Uterus (tissue), 4 donors: Measurements from ENCODE around the gene HOXB7. TPM values are rescaled to one million over a fixed set of nuclear protein-coding genes. Genes with fewer than 3 reads are reported as not detected.

Experiments used
- DNase-seq, 2 donors: peaks; one replicate each; pipeline ENCODE4 v3.0.0-alpha.2; 2019 to 2020
- H3K27ac ChIP-seq, 2 donors: fragments of 200-600 bp; sonication (generic); 1 replicate in 1 of 2; 2 replicates in 1 of 2; pipeline ENCODE4 v1.5.1; 2016 to 2018
- H3K27me3 ChIP-seq, 2 donors: fragments of 200-600 bp; sonication (generic); one replicate each; pipeline ENCODE4 v1.5.1; 2018 to 2019; ENCODE audit warnings: control low read depth in 1 of 2
- H3K36me3 ChIP-seq, 2 donors: fragments of 200-600 bp; sonication (generic); one replicate each; pipeline ENCODE4 v1.5.1; 2019; ENCODE audit warnings: control low read depth in 1 of 2
- H3K4me1 ChIP-seq, 2 donors: fragments of 200-600 bp; sonication (generic); one replicate each; pipeline ENCODE4 v1.5.1; 2018 to 2019; ENCODE audit warnings: control low read depth in 1 of 2
- H3K4me3 ChIP-seq, 2 donors: fragments of 200-600 bp; sonication (generic); 1 replicate in 1 of 2; 2 replicates in 1 of 2; pipeline ENCODE4 v1.5.1; 2018 to 2019; ENCODE audit warnings: mild to moderate bottlenecking in 1 of 2
- H3K9me3 ChIP-seq, 2 donors: fragments of 200-600 bp; sonication (generic); one replicate each; pipeline ENCODE4 v1.5.1; 2019; ENCODE audit warnings: control low read depth in 1 of 2
- CTCF ChIP-seq, 4 experiments: fragments of 200-600 bp in 2 of 4; fragments of 450-650 bp in 2 of 4; sonication (generic) in 2 of 4; IDR thresholded peaks; one replicate each; pipeline ENCODE4 v1.5.1; 2016 to 2019; ENCODE audit warnings: antibody characterized with exemption in 4 of 4, mild to moderate bottlenecking in 2 of 4, moderate library complexity in 1 of 4
- POLR2A ChIP-seq, 2 donors: fragments of 450-650 bp; IDR thresholded peaks; one replicate each; pipeline ENCODE4 v1.6.1; 2016; ENCODE audit warnings: antibody characterized with exemption in 2 of 2, mild to moderate bottlenecking in 1 of 2, moderate library complexity in 1 of 2
- intact Hi-C: fragments of 100-400 bp; cut with DNase I; formaldehyde crosslinking; loops from one replicate; pipeline ENCODE4 v1.15.1; 2023; ENCODE audit warnings: low total_unique reads
- total RNA-seq, 4 donors: library from RNA; depleted of rRNA in 3 of 4; stranded (reverse); fragments of >200 nt in 3 of 4; gene quantifications; one replicate each; pipeline versions ENCODE4 v1.1.0 to v1.2.4, GENCODE V29; 2014 to 2023
- donor health status: DM: yes; HTN: yes; CAD: no.

Gene HOXB7
- total RNA-seq, 4 donors from 2014 or later, result 1.0 to 6.9 (median 3.5) TPM; not detected in 1

GRCh38 chr17:48593126-48593829, 17.5 kb downstream of the HOXB7 start, which contains the start of gene HOXB5:
Gene HOXB5, minus strand, starts transcription at chr17:48593779. Its CDS starts 97 bp downstream, at chr17:48593682.
- Histone ChIP-seq H3K27ac (peak within 1 kb of the TSS in 1 of 2 donors; percentile 26), H3K27me3 (peaks cover 9 to 60% of the 10 kb centered on the region in 2 donors), H3K9me3 (no peaks in the 10 kb centered on the region), H3K36me3 (no peaks in the 10 kb centered on the region), H3K4me1 (peaks cover 0 to 7% of the 10 kb centered on the region in 2 donors), H3K4me3 (peak within 1 kb of the TSS in 1 of 2 donors; percentile 20)
- TF ChIP-seq POLR2A (IDR thresholded peaks at IDR 0.05) (no peak), CTCF (IDR thresholded peaks at IDR 0.05) (no peak)
- no peak for DNase-seq
- intact Hi-C loops, result loop anchor here (10.0 kb wide), 1 partner anchor 248 kb away; no protein-coding TSS in a partner anchor

DNA sequence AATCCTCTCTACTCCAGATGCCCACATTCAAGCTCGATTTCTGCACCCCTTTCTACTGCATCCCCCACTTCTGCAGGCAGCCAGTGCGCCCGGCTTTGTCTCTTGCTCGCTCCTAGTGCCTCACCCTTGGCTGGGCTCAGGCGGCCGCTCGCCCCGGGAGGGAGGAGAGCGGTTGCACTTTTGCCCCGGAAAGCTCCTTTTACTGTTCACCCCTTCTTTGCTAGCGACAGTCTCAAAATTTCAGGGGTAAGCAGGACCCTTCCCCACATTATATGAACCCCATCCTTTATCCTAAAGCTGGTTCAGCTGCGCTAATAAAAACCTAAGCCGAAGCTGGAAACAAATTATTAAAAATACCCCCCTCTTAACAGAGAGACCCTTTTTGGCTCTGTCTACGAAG, 18.2 kb downstream of the HOXB7 start:
- intact Hi-C loops, result loop anchor here (10.0 kb wide), 1 partner anchor 248 kb away; no protein-coding TSS in a partner anchor
- H3K27me3 ChIP-seq, result peaks cover 7 to 53% of the 10 kb centered on the region in 2 donors
- no peaks in the 10 kb centered on the region for H3K36me3 ChIP-seq
- no peak overlapping the region for H3K27ac ChIP-seq
- H3K4me3 ChIP-seq, result no peak overlapping the region
- no peaks in the 10 kb centered on the region for H3K9me3 ChIP-seq
- TF ChIP-seq CTCF (IDR thresholded peaks at IDR 0.05) (no peak), POLR2A (IDR thresholded peaks at IDR 0.05) (no peak)
- peaks cover 0 to 2% of the 10 kb centered on the region in 2 donors for H3K4me1 ChIP-seq
- DNase-seq, result no peak

GRCh38 chr17:48592057-48592514, 18.7 kb downstream of the HOXB7 start:
- Histone ChIP-seq H3K36me3 (no peaks in the 10 kb centered on the region), H3K9me3 (no peaks in the 10 kb centered on the region), H3K27ac (no peak overlapping the region), H3K27me3 (peaks cover 2 to 52% of the 10 kb centered on the region in 2 donors), H3K4me3 (no peak overlapping the region), H3K4me1 (no peaks in the 10 kb centered on the region)
- TF ChIP-seq POLR2A (IDR thresholded peaks at IDR 0.05) (no peak), CTCF (IDR thresholded peaks at IDR 0.05) (no peak)
- DNase-seq, result no peak
- intact Hi-C loops, result loop anchor here (10.0 kb wide), 1 partner anchor 247 kb away; no protein-coding TSS in a partner anchor

GRCh38 chr17:48591255-48592056, 19.4 kb downstream of the HOXB7 start:
- H3K27me3 ChIP-seq, result peaks cover 0 to 52% of the 10 kb centered on the region in 2 donors
- H3K4me3 ChIP-seq, result no peak overlapping the region
- TF ChIP-seq POLR2A (IDR thresholded peaks at IDR 0.05), result no peak
- H3K4me1 ChIP-seq, result no peaks in the 10 kb centered on the region
- H3K27ac ChIP-seq, result no peak overlapping the region
- no peak for DNase-seq
- H3K36me3 ChIP-seq, result no peaks in the 10 kb centered on the region
- intact Hi-C loops, result loop anchor here (10.0 kb wide), 1 partner anchor 247 kb away; no protein-coding TSS in a partner anchor
- H3K9me3 ChIP-seq, result no peaks in the 10 kb centered on the region

- DNase-seq, result no peak
- H3K27ac ChIP-seq, result peak overlapping the region; percentile 25 to 68
- no peak overlapping the region for H3K4me3 ChIP-seq
- H3K27me3 ChIP-seq, result peaks cover 0 to 52% of the 10 kb centered on the region in 2 donors
- H3K36me3 ChIP-seq, result no peaks in the 10 kb centered on the region
- TF ChIP-seq POLR2A (IDR thresholded peaks at IDR 0.05) (no peak), CTCF (IDR thresholded peaks at IDR 0.05) (no peak)
- no peaks in the 10 kb centered on the region for H3K9me3 ChIP-seq
- H3K4me1 ChIP-seq, result no peaks in the 10 kb centered on the region
- intact Hi-C loops, result loop anchor here (10.0 kb wide), 1 partner anchor 246 kb away; no protein-coding TSS in a partner anchor
Measured at GRCh38 chr17:48590607-48591161, 20.1 kb downstream of the HOXB7 start.
